HUES6 (cell line): ENCODE results near the gene THAP4.

Source experiments
- H3K27ac ChIP-seq: 2 replicates; pipeline ENCODE4 v1.7.0; 2013; ENCODE audit warnings: low read depth, mild to moderate bottlenecking, low read length, inconsistent platforms
- H3K27me3 ChIP-seq: 2 replicates; pipeline ENCODE4 v1.6.1; 2013; ENCODE audit warnings: low read length; ENCODE audit not compliant: control insufficient read depth, insufficient read depth
- H3K36me3 ChIP-seq: 2 replicates; pipeline ENCODE4 v1.6.1; 2013; ENCODE audit warnings: low read length; ENCODE audit not compliant: control insufficient read depth, insufficient read depth
- H3K4me1 ChIP-seq: 2 replicates; pipeline ENCODE4 v1.6.1; 2013; ENCODE audit warnings: low read length; ENCODE audit not compliant: control insufficient read depth, insufficient read depth
- H3K4me3 ChIP-seq: 2 replicates; pipeline ENCODE4 v1.5.1; 2013; ENCODE audit warnings: low read depth, low read length
- H3K9ac ChIP-seq: one replicate; pipeline ENCODE4 v1.6.1; 2013; ENCODE audit warnings: mild to moderate bottlenecking, low read length
- H3K9me3 ChIP-seq: 2 replicates; pipeline ENCODE4 v1.6.1; 2013; ENCODE audit warnings: low read depth, low read length; ENCODE audit not compliant: control insufficient read depth, insufficient read depth

Gene THAP4

GRCh38 chr2:241540401-241540770 lies 96.6 kb downstream of the THAP4 start:
- H3K4me3 ChIP-seq, result peak overlapping the region; percentile 72
- H3K4me1 ChIP-seq, result peaks cover 11% of the 10 kb centered on the region
- H3K9me3 ChIP-seq, result no peaks in the 10 kb centered on the region
- peaks cover 38% of the 10 kb centered on the region for H3K27me3 ChIP-seq
- H3K9ac ChIP-seq, result no peak overlapping the region
- H3K36me3 ChIP-seq, result no peaks in the 10 kb centered on the region
- H3K27ac ChIP-seq, result no peak overlapping the region

- Histone ChIP-seq H3K27me3 (peaks cover 38% of the 10 kb centered on the region), H3K4me1 (peaks cover 11% of the 10 kb centered on the region), H3K36me3 (no peaks in the 10 kb centered on the region), H3K27ac (no peak overlapping the region), H3K9me3 (no peaks in the 10 kb centered on the region), H3K4me3 (no peak overlapping the region), H3K9ac (no peak overlapping the region)
These were observed 97.2 kb downstream of the THAP4 start for GRCh38 chr2:241539616-241540374.

- no peaks in the 10 kb centered on the region for H3K36me3 ChIP-seq
- H3K27ac ChIP-seq, result no peak overlapping the region
- H3K4me1 ChIP-seq, result peaks cover 11% of the 10 kb centered on the region
- H3K4me3 ChIP-seq, result no peak overlapping the region
- no peak overlapping the region for H3K9ac ChIP-seq
- H3K9me3 ChIP-seq, result no peaks in the 10 kb centered on the region
- H3K27me3 ChIP-seq, result peaks cover 38% of the 10 kb centered on the region
These were observed 97.9 kb downstream of the THAP4 start for GRCh38 chr2:241538838-241539615.

- Histone ChIP-seq H3K4me1 (peaks cover 6% of the 10 kb centered on the region), H3K27ac (no peak overlapping the region), H3K9ac (no peak overlapping the region)
These were observed 100.9 kb downstream of the THAP4 start for GRCh38 chr2:241535871-241536655.

GRCh38 chr2:241534701-241535375 lies 102.1 kb downstream of the THAP4 start:
- Histone ChIP-seq H3K27me3 (peaks cover 4% of the 10 kb centered on the region), H3K9me3 (no peaks in the 10 kb centered on the region), H3K4me3 (no peak overlapping the region), H3K36me3 (no peaks in the 10 kb centered on the region), H3K27ac (no peak overlapping the region), H3K4me1 (no peaks in the 10 kb centered on the region; the same call in 1 of the 2 replicates), H3K9ac (no peak overlapping the region)

More at GRCh38 chr2:241535871-241536655, 100.9 kb downstream of the THAP4 start:
- Histone ChIP-seq H3K36me3 (no peaks in the 10 kb centered on the region), H3K9me3 (no peaks in the 10 kb centered on the region), H3K4me3 (no peak overlapping the region), H3K27me3 (peaks cover 16% of the 10 kb centered on the region)
